HepG2 (cell line): Measurements from ENCODE around the gene HECTD2. TPM values are rescaled to one million over a fixed set of nuclear protein-coding genes. Genes with fewer than 3 reads are reported as not detected.
A peak's percentile ranks its signal among the peaks of the same experiment; 100 is the strongest.
"Not testable (repeated sequence)": the region's sequence is repeated elsewhere in the genome, so short reads cannot be mapped to it uniquely, and the experiment has no call there.

ENCODE experiments used
- ATAC-seq: fragments of 200-7000 bp; cut with Tn5 transposase; 3 replicates; pipeline ENCODE4 v1.9.1; 2020; ENCODE audit warnings: mild to moderate bottlenecking, moderate library complexity
- BruUV-seq: library from RNA; stranded (reverse); fragments of 400-500 nt; replicated peaks from 2 replicates; lab custom pipeline; 2021; lab: Mats Ljungman, UMichigan
- CTCF ChIA-PET: fragments of 300-600 bp; formaldehyde crosslinking; extraction: SDS; loops from one replicate; lab custom pipeline; 2021; ENCODE audit warnings: low total read pairs, inconsistent platforms, low intra/inter-chr PET ratio; lab: Yijun Ruan, JAX
- POLR2A ChIA-PET: fragments of 350-600 bp; sonication (Branson Sonifier 250); formaldehyde crosslinking; loops from one replicate; lab custom pipeline; 2020; ENCODE audit warnings: antibody characterized with exemption, inconsistent platforms; lab: Yijun Ruan, JAX
- DNase-seq: peaks from one replicate; pipeline ENCODE4 v3.0.0-alpha.2; 2015; ENCODE audit warnings: low spot score
- FAIRE-seq: peaks from 3 replicates; lab custom pipeline; 2011; peaks lifted over from hg19 to GRCh38; lab: Jason Lieb, UNC
- H2AFZ ChIP-seq: one replicate; pipeline ENCODE4 v1.6.1; 2011; ENCODE audit warnings: low read length, inconsistent platforms
- H3K27ac ChIP-seq: fragments of 300-600 bp; 3 replicates; pipeline ENCODE4 v1.8.0; 2011; ENCODE audit warnings: mixed run types, mild to moderate bottlenecking, mixed read lengths, low read length, inconsistent platforms; ENCODE audit not compliant: insufficient read depth; ENCODE audit errors: extremely low read length
- H3K27me3 ChIP-seq, 2 experiments: fragments of 200-600 bp in 1 of 2; 2 replicates in 1 of 2; 3 replicates in 1 of 2; pipeline versions ENCODE4 v1.6.0 to v1.8.0; 2011; ENCODE audit warnings: low read length in 2 of 2, mild to moderate bottlenecking in 2 of 2, moderate library complexity in 2 of 2, inconsistent platforms in 1 of 2; ENCODE audit not compliant: insufficient read depth in 2 of 2, control insufficient read depth in 1 of 2
- H3K36me3 ChIP-seq, 2 experiments: fragments of 200-600 bp in 1 of 2; replicated peaks in 1 of 2; 2 replicates in 1 of 2; 3 replicates in 1 of 2; pipeline versions ENCODE4 v1.5.1 to v1.8.0; 2011; ENCODE audit warnings: low read length in 2 of 2, inconsistent platforms in 1 of 2; ENCODE audit not compliant: insufficient read depth in 2 of 2, control insufficient read depth in 1 of 2
- H3K4me1 ChIP-seq: 2 replicates; pipeline ENCODE4 v1.5.1; 2012; ENCODE audit warnings: low read length, inconsistent platforms; ENCODE audit not compliant: insufficient read depth
- H3K4me2 ChIP-seq: 2 replicates; pipeline ENCODE4 v1.6.0; 2011; ENCODE audit warnings: low read depth, low read length, inconsistent platforms
- H3K4me3 ChIP-seq, 3 experiments: fragments of 200-600 bp in 1 of 3; sonication (generic), shearing (Covaris generic) in 1 of 3; replicated peaks in 1 of 3; 2 replicates each; pipeline ENCODE4 v1.5.1; 2011 to 2016; ENCODE audit warnings: low read length in 3 of 3, inconsistent platforms in 2 of 3, low read depth in 2 of 3, mild to moderate bottlenecking in 2 of 3, control low read depth in 1 of 3, mixed read lengths in 1 of 3; ENCODE audit not compliant: insufficient read depth in 1 of 3
- H3K79me2 ChIP-seq: one replicate; pipeline ENCODE4 v1.6.1; 2011; ENCODE audit warnings: low read length, inconsistent platforms; ENCODE audit not compliant: insufficient read depth
- H3K9ac ChIP-seq: 2 replicates; pipeline ENCODE4 v1.6.0; 2011; ENCODE audit warnings: mild to moderate bottlenecking, low read depth, low read length, inconsistent platforms; ENCODE audit not compliant: insufficient read depth
- H3K9me3 ChIP-seq: 2 replicates; pipeline ENCODE4 v1.5.1; 2012; ENCODE audit warnings: mild to moderate bottlenecking, low read length
- H4K20me1 ChIP-seq: 2 replicates; pipeline ENCODE4 v1.6.0; 2011; ENCODE audit warnings: inconsistent platforms, mild to moderate bottlenecking, low read length, moderate library complexity; ENCODE audit not compliant: insufficient read depth
- CREB1 ChIP-seq, 2 experiments: fragments of 450-650 bp in 1 of 2; IDR thresholded peaks; 2 replicates each; pipeline ENCODE4 v1.6.1; 2016 to 2017; ENCODE audit warnings: control low read depth in 1 of 2, mild to moderate bottlenecking in 1 of 2, missing compliant biosample characterization in 1 of 2, missing genetic modification characterization in 1 of 2
- RBM22 ChIP-seq: fragments of 200-400 bp; formaldehyde crosslinking; optimal IDR thresholded peaks from 2 replicates; pipeline ENCODE3; 2017; ENCODE audit warnings: mild to moderate bottlenecking, low read length, moderate library complexity
- SMARCC2 ChIP-seq: fragments of 450-650 bp; IDR thresholded peaks from 2 replicates; pipeline ENCODE4 v1.6.1; 2017; ENCODE audit warnings: antibody characterized with exemption, mild to moderate bottlenecking
- TOPORS ChIP-seq: sonication (generic); formaldehyde crosslinking; IDR thresholded peaks from 2 replicates; pipeline ENCODE4 v1.8.0; 2023; ENCODE audit warnings: mild to moderate bottlenecking, missing genetic modification reagents
- ZNF775 ChIP-seq: sonication (generic); formaldehyde crosslinking; IDR thresholded peaks from 2 replicates; pipeline ENCODE4 v1.4.0; 2020; ENCODE audit warnings: missing genetic modification reagents, mild to moderate bottlenecking, moderate library complexity, borderline replicate concordance
- WGBS: methylation state at CpG from one replicate; pipeline ENCODE4 v1.1.6; 2017; ENCODE audit warnings: low lambda C conversion rate; 5-methylcytosine and 5-hydroxymethylcytosine counted together
- in situ Hi-C: cut with HindIII; loops from 2 replicates; pipeline ENCODE4 v1.10.0; 2017; ENCODE audit warnings: low pct_unique_long_range_greater_than_20kb; ENCODE audit not compliant: extremely low pct_ligation_motif_present
- intact Hi-C: fragments of 100-400 bp; cut with micrococcal nuclease; formaldehyde crosslinking; loops from one replicate; pipeline ENCODE4 v1.10.0; 2022; ENCODE audit not compliant: unreplicated experiment
- polyA plus RNA-seq, 8 experiments: library from polyadenylated mRNA; depleted of rRNA in 3 of 8; stranded (reverse) in 7 of 8; unstranded in 1 of 8; fragments of >200 nt; fragmentation: Illumina TruSeq in 4 of 8; extraction: Trizol in 4 of 8; gene quantifications; 2 replicates each; pipeline versions ENCODE4 v1.2.1 to v1.2.3, GENCODE V29; 2011 to 2016; ENCODE audit warnings: low read depth in 4 of 8, missing spikeins in 1 of 8, mixed read lengths in 1 of 8; ENCODE audit not compliant: insufficient read depth in 1 of 8
- total RNA-seq, 5 experiments: library from RNA; depleted of rRNA; stranded (reverse); fragments of >200 nt; fragmentation: Illumina TruSeq; extraction: Trizol; gene quantifications; 2 replicates each; pipeline ENCODE4 v1.2.3, GENCODE V29; 2016; ENCODE audit warnings: low read depth in 1 of 5

The HECTD2 gene
- total and polyA plus RNA-seq, 2 of the 13 experiments (the other 11 are each of a cell fraction or from before 2014, with no cell fraction given), result 3.2 to 5.2 TPM

GRCh38 chr10:91360461-91360860 lies 49.7 kb upstream of the HECTD2 start:
- Histone ChIP-seq H3K27me3 (no peaks in the 10 kb centered on the region; a peak in 1 of 5 replicates), H3K9ac (no peak overlapping the region), H3K4me3 (no peak overlapping the region), H3K36me3 (no peaks in the 10 kb centered on the region), H2AFZ (no peak overlapping the region), H3K4me1 (no peaks in the 10 kb centered on the region), H3K79me2 (no peaks in the 10 kb centered on the region), H3K27ac (no peak overlapping the region), H4K20me1 (no peaks in the 10 kb centered on the region), H3K9me3 (no peaks in the 10 kb centered on the region), H3K4me2 (no peak overlapping the region)
- ChIA-PET CTCF (no interaction called here), POLR2A (no interaction called here)
- 2% methylated on average over 3 of the region's 3 CpGs for WGBS
- FAIRE-seq (no peak), ATAC-seq (no peak), DNase-seq (no peak)
- in situ Hi-C loops (no loop called here), intact Hi-C loops (no loop called here)
- no TSS peak for BruUV-seq
- TF ChIP-seq ZNF775 (no peak), SMARCC2 (no peak), RBM22 (no peak), CREB1 (IDR thresholded peaks at IDR 0.05) (peak; percentile 83), CREB1 (CRISPR knock-in tag; IDR thresholded peaks at IDR 0.05) (no peak), TOPORS (no peak)

- in situ Hi-C loops, H2AFZ ChIP-seq, intact Hi-C loops, FAIRE-seq, H3K4me3 ChIP-seq, H3K36me3 ChIP-seq, H3K27me3 ChIP-seq, BruUV-seq, H3K79me2 ChIP-seq, H3K4me1 ChIP-seq, POLR2A ChIA-PET, H3K9me3 ChIP-seq, H3K4me2 ChIP-seq, H3K27ac ChIP-seq, CTCF ChIA-PET, DNase-seq, H4K20me1 ChIP-seq, H3K9ac ChIP-seq, ATAC-seq: not testable (repeated sequence)
- WGBS, result 68% methylated on average over 3 of the region's 3 CpGs
These were observed 44.6 kb upstream of the HECTD2 start for GRCh38 chr10:91365519-91365918.
